Activated T-cell treated with anti-CD3 and anti-CD28 coated beads, Interleukin-2, amount 50 U/mL, for 1 hour (primary cell): ENCODE data around the gene KRTAP9-4.
"Not testable (repeated sequence)": the region's sequence is repeated elsewhere in the genome, so short reads cannot be mapped to it uniquely, and the experiment has no call there.

ENCODE experiments used
- DNase-seq: peaks from one replicate; pipeline ENCODE4 v3.0.0-alpha.2; 2020

The KRTAP9-4 gene

DNA sequence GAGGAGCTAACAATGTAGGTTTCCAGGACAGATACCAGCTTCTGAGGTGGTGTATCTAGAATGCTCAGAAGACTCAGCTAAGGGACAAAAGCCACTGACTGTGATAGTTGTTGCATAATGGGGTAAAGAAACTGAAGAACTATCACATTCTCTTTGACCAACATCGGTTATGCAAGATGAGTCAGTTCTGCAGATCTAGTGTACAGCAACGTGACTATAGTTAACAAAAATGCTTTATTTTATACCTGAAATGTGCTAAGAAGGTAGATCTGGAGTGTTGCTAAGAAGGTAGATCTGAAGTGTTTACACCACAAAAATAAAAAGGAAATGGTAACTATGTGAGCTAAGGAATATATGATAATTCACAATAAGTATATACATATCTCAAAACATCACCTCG, 18.2 kb downstream of the KRTAP9-4 start:
- DNase-seq: no peak

DNA sequence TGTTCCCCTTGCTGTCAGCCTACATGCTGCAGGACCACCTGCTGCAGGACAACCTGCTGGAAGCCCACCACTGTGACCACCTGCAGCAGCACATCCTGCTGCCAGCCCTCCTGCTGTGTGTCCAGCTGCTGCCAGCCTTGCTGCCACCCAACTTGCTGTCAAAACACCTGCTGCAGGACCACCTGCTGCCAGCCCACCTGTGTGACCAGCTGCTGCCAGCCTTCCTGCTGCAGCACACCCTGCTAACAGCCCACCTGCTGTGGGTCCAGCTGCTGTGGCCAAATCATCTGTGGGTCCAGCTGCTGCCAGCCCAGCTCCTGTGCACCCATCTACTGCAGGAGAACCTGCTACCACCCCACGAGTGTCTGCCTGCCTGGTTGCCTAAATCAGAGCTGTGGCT, 21.8 kb downstream of the KRTAP9-4 start:
- not testable (repeated sequence) for DNase-seq

DNA sequence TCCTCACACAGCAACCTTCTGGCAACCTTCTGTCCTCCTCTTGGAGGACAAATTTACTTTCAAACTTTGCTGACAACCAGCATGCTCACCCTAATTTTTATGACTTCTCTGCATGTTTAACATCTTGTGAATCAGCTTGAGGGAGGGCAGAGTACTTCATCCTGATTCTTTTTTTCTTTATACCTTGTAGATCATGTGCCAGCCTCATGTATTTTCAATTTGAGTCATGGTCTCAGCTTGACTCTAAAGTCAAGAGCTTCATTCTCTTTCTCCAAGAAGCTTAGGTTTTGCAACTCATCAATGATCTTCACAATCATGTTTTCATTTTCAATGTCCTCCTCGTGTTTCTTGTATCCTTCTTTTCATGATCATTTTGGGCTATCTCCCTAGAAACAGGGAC, 22.4 kb downstream of the KRTAP9-4 start:
- no peak for DNase-seq

DNA sequence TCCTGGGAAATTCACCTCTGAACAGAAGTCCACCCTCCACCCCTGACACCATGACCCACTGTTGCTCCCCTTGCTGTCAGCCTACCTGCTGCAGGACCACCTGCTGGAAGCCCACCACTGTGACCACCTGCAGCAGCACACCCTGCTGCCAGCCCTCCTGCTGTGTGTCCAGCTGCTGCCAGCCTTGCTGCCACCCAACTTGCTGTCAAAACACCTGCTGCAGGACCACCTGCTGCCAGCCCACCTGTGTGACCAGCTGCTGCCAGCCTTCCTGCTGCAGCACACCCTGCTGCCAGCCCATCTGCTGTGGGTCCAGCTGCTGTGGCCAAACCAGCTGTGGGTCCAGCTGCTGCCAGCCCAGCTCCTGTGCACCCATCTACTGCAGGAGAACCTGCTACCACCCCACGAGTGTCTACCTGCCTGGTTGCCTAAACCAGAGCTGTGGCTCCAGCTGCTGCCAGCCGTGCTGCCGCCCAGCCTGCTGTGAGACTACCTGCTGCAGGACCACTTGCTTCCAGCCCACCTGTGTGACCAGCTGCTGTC, 26.2 kb downstream of the KRTAP9-4 start, which contains the start of gene KRTAP9-7:
KRTAP9-7 (plus strand) TSS at position 51 of the 543 bp plus-strand sequence; CDS start at position 51, 0 bp downstream.
- not testable (repeated sequence) for DNase-seq

DNA sequence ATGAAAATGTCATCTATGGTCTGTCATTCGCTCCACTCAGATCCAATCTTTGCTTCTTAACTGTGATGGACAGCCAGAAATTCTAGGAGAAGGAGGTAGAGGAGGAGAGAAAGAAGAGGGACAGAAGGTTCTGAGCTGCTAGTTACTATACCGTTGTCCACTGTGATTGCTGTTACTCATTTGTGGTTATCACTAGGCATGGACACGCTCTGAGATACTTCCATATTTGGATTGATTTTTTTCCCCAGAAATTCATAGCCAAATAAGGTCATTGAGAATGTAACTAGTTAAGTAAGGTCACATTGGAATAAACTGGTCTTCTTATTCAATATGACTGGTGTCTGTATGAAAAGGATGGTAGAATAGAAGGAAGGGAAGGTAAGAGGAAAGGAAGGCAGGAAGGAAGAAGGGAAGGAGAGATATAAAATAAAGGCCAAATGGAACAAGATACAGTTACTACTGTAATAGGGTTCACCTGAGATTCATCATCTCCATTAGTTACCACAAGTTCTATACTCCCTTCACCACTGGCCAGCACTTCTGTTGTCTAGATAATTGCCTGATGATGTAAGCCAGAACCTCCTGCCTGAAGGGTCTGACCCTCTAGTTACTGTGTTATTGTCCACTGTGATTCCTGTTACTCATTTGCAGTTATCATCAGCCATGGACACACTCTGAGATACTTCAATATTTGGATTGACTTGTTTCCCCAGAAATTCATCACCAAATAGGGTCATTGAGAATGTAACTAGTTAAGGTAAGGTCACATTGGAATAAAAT, 28.9 kb downstream of the KRTAP9-4 start:
- no peak for DNase-seq

DNA sequence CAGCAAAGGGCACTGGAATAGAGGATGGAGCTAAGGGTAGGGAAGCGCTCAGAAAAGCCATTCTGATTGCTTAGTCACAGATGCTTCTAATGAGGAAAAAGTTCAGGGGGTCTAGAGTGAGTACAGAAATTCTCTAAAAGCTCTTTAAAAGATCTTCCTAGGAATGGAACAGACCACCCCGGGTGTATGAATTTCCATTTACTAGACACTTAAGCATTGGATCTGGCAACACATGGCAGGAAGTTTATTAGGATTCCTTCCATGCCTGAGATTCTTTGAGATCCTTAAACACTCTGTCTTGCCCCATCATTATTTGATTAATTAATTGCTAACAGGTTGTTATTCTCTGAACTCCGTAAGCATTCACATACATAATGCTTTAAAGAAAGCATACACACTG, 34.6 kb downstream of the KRTAP9-4 start:
- DNase-seq: no peak

DNA sequence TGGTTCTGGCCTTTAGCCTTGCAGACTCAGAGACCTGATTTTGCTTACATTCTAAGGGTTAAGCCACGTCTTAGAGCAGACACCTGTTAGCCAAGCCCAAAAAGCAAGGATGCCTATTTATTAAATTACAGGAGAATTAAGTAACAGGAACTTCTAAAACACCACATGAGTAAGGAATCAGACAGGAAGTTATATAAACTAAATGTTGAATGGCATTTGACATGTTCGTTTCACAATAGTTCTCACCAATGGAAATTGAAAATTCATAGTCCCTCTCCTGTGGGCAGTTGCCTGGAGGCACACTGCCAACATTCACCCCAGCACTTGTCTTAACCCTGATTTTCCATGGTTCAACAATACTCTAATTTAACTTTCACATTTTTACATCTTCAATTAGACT, 35.1 kb downstream of the KRTAP9-4 start:
- DNase-seq: no peak

DNA sequence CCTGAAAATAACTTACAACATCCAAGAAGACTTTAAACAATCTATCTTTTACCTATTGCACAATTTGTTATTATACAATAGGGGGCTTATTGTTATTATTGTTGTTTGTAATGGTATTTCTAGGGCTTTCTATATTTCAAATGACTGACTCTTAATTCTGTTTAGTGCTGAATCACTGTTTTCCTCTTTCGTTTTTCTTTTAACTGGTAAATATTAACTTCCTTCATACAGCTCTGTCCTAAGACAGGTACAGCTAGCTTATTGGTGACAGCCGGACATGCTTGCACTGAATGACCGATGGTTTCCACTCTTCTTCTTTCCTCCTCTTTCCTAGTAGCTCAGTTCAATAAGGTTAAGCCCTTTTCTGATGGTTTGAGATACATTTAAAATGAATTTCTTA, 37.6 kb downstream of the KRTAP9-4 start:
- no peak for DNase-seq

DNA sequence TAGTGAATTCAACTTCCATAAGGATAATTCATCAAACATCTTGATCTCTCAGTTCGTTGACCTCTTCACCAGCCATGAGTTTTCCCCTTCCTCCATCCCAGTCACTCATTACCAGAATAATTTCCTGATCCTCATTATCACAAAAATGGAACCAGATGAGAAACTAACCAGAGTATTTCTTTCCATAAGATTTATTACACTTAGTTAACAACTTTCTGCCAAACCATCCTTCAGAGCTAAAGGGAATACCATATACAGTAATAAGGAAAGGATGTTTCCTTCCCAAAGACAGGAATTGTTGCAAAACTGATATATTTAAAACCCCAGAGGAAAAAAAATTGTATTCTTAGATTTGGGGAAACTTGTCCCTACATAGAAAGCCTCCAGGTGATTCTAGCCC, 44.5 kb downstream of the KRTAP9-4 start:
- no peak for DNase-seq

DNA sequence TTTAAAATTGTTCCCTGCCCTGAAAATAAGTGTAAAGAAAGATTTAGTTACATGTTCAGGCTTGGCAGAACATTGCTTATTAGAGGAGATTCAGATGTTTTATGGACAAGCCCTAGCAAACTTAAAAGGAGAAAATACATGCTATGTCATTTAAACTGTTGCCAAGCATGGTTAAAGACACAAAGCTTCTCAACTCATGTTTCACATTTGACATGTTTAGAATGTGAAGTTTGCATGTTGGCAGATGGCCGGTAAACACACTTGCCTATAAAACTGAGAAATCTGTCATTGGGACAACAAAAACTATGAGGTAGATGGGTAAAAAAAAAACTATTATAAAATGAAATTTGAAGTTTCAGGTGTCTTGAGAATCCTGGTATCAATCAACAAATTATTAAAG, 47.4 kb downstream of the KRTAP9-4 start:
- DNase-seq: no peak

DNA sequence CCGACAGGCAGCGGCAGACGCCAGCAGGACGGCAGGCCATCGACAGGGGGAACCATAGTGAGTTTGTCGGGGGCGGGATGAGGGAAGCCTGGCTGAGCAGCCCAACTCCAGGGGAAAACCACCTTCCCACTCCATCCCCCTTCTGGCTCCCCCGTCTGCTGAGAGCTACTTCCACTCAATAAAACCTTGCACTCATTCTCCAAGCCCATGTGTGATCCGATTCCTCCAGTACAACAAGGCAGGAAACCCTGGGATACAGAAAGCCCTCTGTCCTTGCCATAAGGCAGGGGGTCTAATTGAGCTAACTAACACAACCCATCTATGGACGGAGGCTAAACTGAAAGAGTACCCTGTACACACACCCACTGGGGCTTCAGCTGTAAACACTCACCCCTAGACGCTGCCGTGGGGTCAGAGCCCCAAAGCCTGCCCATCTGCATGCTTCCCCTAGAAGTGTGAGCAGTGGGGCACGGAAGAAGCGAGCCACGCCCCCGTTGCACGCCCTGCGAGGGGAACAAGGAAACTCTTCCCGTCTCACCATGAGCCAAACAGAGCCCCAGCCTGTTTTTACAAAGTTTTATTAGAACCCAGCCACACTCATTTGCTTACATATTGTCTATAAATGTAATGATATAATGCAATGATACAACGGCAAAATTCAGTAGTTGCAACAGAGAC, 49.1 kb downstream of the KRTAP9-4 start:
- DNase-seq: no peak
